ENCODE measurements around the gene MSL1.

The MSL1 gene

GRCh38 chr17:40159456-40159855, 37.7 kb downstream of the MSL1 start:
- Histone ChIP-seq H2BK15ac (replicated peaks; ENCODE audit: low read depth) (no peak overlapping the region), H3K18ac (ENCODE audit: low read length) (no peak overlapping the region), H3K9ac (ENCODE audit: low read length) (no peak overlapping the region), H3K36me3 (ENCODE audit: control insufficient read depth, insufficient read depth, low read length) (peaks cover 10% of the 10 kb centered on the region), H3K79me2 (ENCODE audit: control insufficient read depth, insufficient read depth, low read length) (peaks cover 7% of the 10 kb centered on the region), H2BK120ac (ENCODE audit: low read depth, low read length) (no peak overlapping the region), H2BK5ac (ENCODE audit: low read length) (no peak overlapping the region), H3K79me1 (ENCODE audit: low read length) (peaks cover 6% of the 10 kb centered on the region), H4K5ac (ENCODE audit: low read length) (no peak overlapping the region), H3K4me3 (ENCODE audit: low read length) (no peak overlapping the region), H4K8ac (ENCODE audit: low read depth, low read length) (no peak overlapping the region), H3K4me2 (ENCODE audit: low read length) (no peak overlapping the region), H3K4me1 (ENCODE audit: control insufficient read depth, low read depth, low read length) (no peaks in the 10 kb centered on the region), H3K27ac (ENCODE audit: low read depth, low read length) (no peak overlapping the region), H2AK5ac (ENCODE audit: low read length) (no peak overlapping the region), H3K56ac (ENCODE audit: low read length) (no peak overlapping the region), H3K23ac (ENCODE audit: low read length) (no peak overlapping the region), H3K27me3 (ENCODE audit: insufficient read depth, low read length, poor library complexity) (no peaks in the 10 kb centered on the region), H3K4ac (ENCODE audit: low read depth, low read length) (no peak overlapping the region)
- no CpG with 5 or more reads among the region's 6 CpGs for WGBS (ENCODE audit: extremely low coverage, insufficient coverage, low lambda C conversion rate)
- DNase-seq: no peak

GRCh38 chr17:40167685-40168261, 46.0 kb downstream of the MSL1 start:
- H3K27ac ChIP-seq (ENCODE audit: low read depth, low read length): peak overlapping the region; percentile 25
- no CpG with 5 or more reads among the region's 3 CpGs for WGBS (ENCODE audit: extremely low coverage, insufficient coverage, low lambda C conversion rate)
- H2AK5ac ChIP-seq (ENCODE audit: low read length): no peak overlapping the region
- H3K79me2 ChIP-seq (ENCODE audit: control insufficient read depth, insufficient read depth, low read length): no peaks in the 10 kb centered on the region
- no peak overlapping the region for H3K4me2 ChIP-seq (ENCODE audit: low read length)
- no peak overlapping the region for H2BK5ac ChIP-seq (ENCODE audit: low read length)
- H4K5ac ChIP-seq (ENCODE audit: low read length): no peak overlapping the region
- H3K9ac ChIP-seq (ENCODE audit: low read length): no peak overlapping the region
- H3K23ac ChIP-seq (ENCODE audit: low read length): no peak overlapping the region
- H3K56ac ChIP-seq (ENCODE audit: low read length): no peak overlapping the region
- H3K27me3 ChIP-seq (ENCODE audit: insufficient read depth, low read length, poor library complexity): no peaks in the 10 kb centered on the region
- H3K79me1 ChIP-seq (ENCODE audit: low read length): no peaks in the 10 kb centered on the region
- H3K4me3 ChIP-seq (ENCODE audit: low read length): no peak overlapping the region
- no peak overlapping the region for H2BK120ac ChIP-seq (ENCODE audit: low read depth, low read length)
- no peak overlapping the region for H4K8ac ChIP-seq (ENCODE audit: low read depth, low read length)
- H2BK15ac ChIP-seq (replicated peaks; ENCODE audit: low read depth): no peak overlapping the region
- H3K18ac ChIP-seq (ENCODE audit: low read length): no peak overlapping the region
- DNase-seq: no peak
- no peaks in the 10 kb centered on the region for H3K4me1 ChIP-seq (ENCODE audit: control insufficient read depth, low read depth, low read length)
- H3K36me3 ChIP-seq (ENCODE audit: control insufficient read depth, insufficient read depth, low read length): peaks cover 21% of the 10 kb centered on the region
- H3K4ac ChIP-seq (ENCODE audit: low read depth, low read length): no peak overlapping the region

GRCh38 chr17:40168262-40168832, 46.6 kb downstream of the MSL1 start:
- no CpG with 5 or more reads among the region's 11 CpGs for WGBS (ENCODE audit: extremely low coverage, insufficient coverage, low lambda C conversion rate)
- H3K4ac ChIP-seq (ENCODE audit: low read depth, low read length): no peak overlapping the region
- no peaks in the 10 kb centered on the region for H3K27me3 ChIP-seq (ENCODE audit: insufficient read depth, low read length, poor library complexity)
- no peak overlapping the region for H3K4me2 ChIP-seq (ENCODE audit: low read length)
- H3K23ac ChIP-seq (ENCODE audit: low read length): no peak overlapping the region
- H3K9ac ChIP-seq (ENCODE audit: low read length): peak overlapping the region; percentile 29
- H3K18ac ChIP-seq (ENCODE audit: low read length): no peak overlapping the region
- no peaks in the 10 kb centered on the region for H3K4me1 ChIP-seq (ENCODE audit: control insufficient read depth, low read depth, low read length)
- H3K79me1 ChIP-seq (ENCODE audit: low read length): no peaks in the 10 kb centered on the region
- H3K4me3 ChIP-seq (ENCODE audit: low read length): no peak overlapping the region
- H2BK15ac ChIP-seq (replicated peaks; ENCODE audit: low read depth): no peak overlapping the region
- no peak overlapping the region for H2BK5ac ChIP-seq (ENCODE audit: low read length)
- H4K8ac ChIP-seq (ENCODE audit: low read depth, low read length): no peak overlapping the region
- no peak overlapping the region for H3K56ac ChIP-seq (ENCODE audit: low read length)
- H2AK5ac ChIP-seq (ENCODE audit: low read length): no peak overlapping the region
- H3K36me3 ChIP-seq (ENCODE audit: control insufficient read depth, insufficient read depth, low read length): peaks cover 21% of the 10 kb centered on the region
- H3K79me2 ChIP-seq (ENCODE audit: control insufficient read depth, insufficient read depth, low read length): no peaks in the 10 kb centered on the region
- peak; percentile 92 for DNase-seq
- no peak overlapping the region for H2BK120ac ChIP-seq (ENCODE audit: low read depth, low read length)
- no peak overlapping the region for H4K5ac ChIP-seq (ENCODE audit: low read length)
- H3K27ac ChIP-seq (ENCODE audit: low read depth, low read length): peak overlapping the region; percentile 25

GRCh38 chr17:40170325-40170724, 48.6 kb downstream of the MSL1 start:
- no peak overlapping the region for H2BK15ac ChIP-seq (replicated peaks; ENCODE audit: low read depth)
- no peak overlapping the region for H3K18ac ChIP-seq (ENCODE audit: low read length)
- no peak overlapping the region for H4K5ac ChIP-seq (ENCODE audit: low read length)
- no peaks in the 10 kb centered on the region for H3K4me1 ChIP-seq (ENCODE audit: control insufficient read depth, low read depth, low read length)
- no peak for DNase-seq
- no CpG with 5 or more reads among the region's 2 CpGs for WGBS (ENCODE audit: extremely low coverage, insufficient coverage, low lambda C conversion rate)
- no peak overlapping the region for H2BK5ac ChIP-seq (ENCODE audit: low read length)
- H3K23ac ChIP-seq (ENCODE audit: low read length): no peak overlapping the region
- no peak overlapping the region for H3K9ac ChIP-seq (ENCODE audit: low read length)
- no peak overlapping the region for H2AK5ac ChIP-seq (ENCODE audit: low read length)
- peaks cover 14% of the 10 kb centered on the region for H3K36me3 ChIP-seq (ENCODE audit: control insufficient read depth, insufficient read depth, low read length)
- no peak overlapping the region for H3K56ac ChIP-seq (ENCODE audit: low read length)
- no peak overlapping the region for H3K27ac ChIP-seq (ENCODE audit: low read depth, low read length)
- H3K79me2 ChIP-seq (ENCODE audit: control insufficient read depth, insufficient read depth, low read length): no peaks in the 10 kb centered on the region
- no peak overlapping the region for H4K8ac ChIP-seq (ENCODE audit: low read depth, low read length)
- no peak overlapping the region for H2BK120ac ChIP-seq (ENCODE audit: low read depth, low read length)
- H3K4ac ChIP-seq (ENCODE audit: low read depth, low read length): no peak overlapping the region
- no peaks in the 10 kb centered on the region for H3K79me1 ChIP-seq (ENCODE audit: low read length)
- H3K4me3 ChIP-seq (ENCODE audit: low read length): no peak overlapping the region
- no peaks in the 10 kb centered on the region for H3K27me3 ChIP-seq (ENCODE audit: insufficient read depth, low read length, poor library complexity)
- no peak overlapping the region for H3K4me2 ChIP-seq (ENCODE audit: low read length)

GRCh38 chr17:40171750-40172149, 50.0 kb downstream of the MSL1 start:
- WGBS (ENCODE audit: extremely low coverage, insufficient coverage, low lambda C conversion rate): no CpG with 5 or more reads among the region's 1 CpG
- H2BK5ac ChIP-seq (ENCODE audit: low read length): no peak overlapping the region

More at GRCh38 chr17:40171750-40172149, 50.0 kb downstream of the MSL1 start:
- Histone ChIP-seq H3K9ac (ENCODE audit: low read length) (no peak overlapping the region), H4K5ac (ENCODE audit: low read length) (no peak overlapping the region), H2BK15ac (replicated peaks; ENCODE audit: low read depth) (no peak overlapping the region), H3K18ac (ENCODE audit: low read length) (no peak overlapping the region), H3K27ac (ENCODE audit: low read depth, low read length) (no peak overlapping the region), H2AK5ac (ENCODE audit: low read length) (no peak overlapping the region), H4K8ac (ENCODE audit: low read depth, low read length) (no peak overlapping the region), H3K4me1 (ENCODE audit: control insufficient read depth, low read depth, low read length) (no peaks in the 10 kb centered on the region), H3K23ac (ENCODE audit: low read length) (no peak overlapping the region), H3K4me3 (ENCODE audit: low read length) (no peak overlapping the region), H3K36me3 (ENCODE audit: control insufficient read depth, insufficient read depth, low read length) (peaks cover 14% of the 10 kb centered on the region), H2BK120ac (ENCODE audit: low read depth, low read length) (no peak overlapping the region), H3K4me2 (ENCODE audit: low read length) (no peak overlapping the region), H3K79me1 (ENCODE audit: low read length) (no peaks in the 10 kb centered on the region), H3K79me2 (ENCODE audit: control insufficient read depth, insufficient read depth, low read length) (no peaks in the 10 kb centered on the region), H3K27me3 (ENCODE audit: insufficient read depth, low read length, poor library complexity) (no peaks in the 10 kb centered on the region), H3K4ac (ENCODE audit: low read depth, low read length) (no peak overlapping the region), H3K56ac (ENCODE audit: low read length) (no peak overlapping the region)
- DNase-seq: no peak
